Pancreas (tissue), 10 donors: ENCODE results near the gene CTSE. TPM values are rescaled to one million over a fixed set of nuclear protein-coding genes. Genes with fewer than 3 reads are reported as not detected.

Source experiments
- ATAC-seq, 4 donors: fragments of 200-7000 bp; cut with Tn5 transposase; one replicate each; pipeline versions ENCODE4 v1.8.0 to v1.9.1; 2020; ENCODE audit warnings: mild to moderate bottlenecking in 4 of 4, moderate library complexity in 4 of 4
- DNase-seq, 6 donors: peaks; one replicate each; pipeline ENCODE4 v3.0.0-alpha.2; 2020
- FAIRE-seq: peaks from 2 replicates; lab custom pipeline; 2012; peaks lifted over from hg19 to GRCh38; lab: Jason Lieb, UNC
- H3K27ac ChIP-seq, 4 donors: fragments of 200-600 bp; sonication (generic); 1 replicate in 3 of 4; 2 replicates in 1 of 4; pipeline versions ENCODE4 v1.5.0 to v1.8.0; 2020
- H3K27me3 ChIP-seq, 4 donors: fragments of 200-600 bp; one replicate each; pipeline ENCODE4 v1.8.0; 2021
- H3K36me3 ChIP-seq, 3 donors: fragments of 200-600 bp; sonication (generic) in 1 of 3; one replicate each; pipeline versions ENCODE4 v1.5.0 to v1.8.0; 2020 to 2021
- H3K4me1 ChIP-seq, 3 donors: fragments of 200-600 bp; one replicate each; pipeline ENCODE4 v1.8.0; 2021
- H3K4me3 ChIP-seq, 4 donors: fragments of 200-600 bp; sonication (generic) in 2 of 4; one replicate each; pipeline versions ENCODE4 v1.5.0 to v1.8.0; 2020 to 2021
- H3K9me3 ChIP-seq, 4 donors: fragments of 200-600 bp; one replicate each; pipeline ENCODE4 v1.8.0; 2021
- CTCF ChIP-seq, 4 donors: fragments of 200-600 bp; sonication (generic) in 3 of 4; IDR thresholded peaks; one replicate each; pipeline versions ENCODE4 v1.5.0 to v1.8.0; 2021; ENCODE audit warnings: antibody characterized with exemption in 4 of 4
- WGBS, 2 donors: extraction: QIAGEN DNeasy Blood & Tissue Kit; methylation state at CpG; one replicate each; pipeline ENCODE4 v1.1.7; 2013; 5-methylcytosine and 5-hydroxymethylcytosine counted together
- intact Hi-C, 3 donors: fragments of 100-400 bp; cut with DNase I; formaldehyde crosslinking; loops; one replicate each; pipeline versions ENCODE4 v1.11.1 to v1.14.2; 2022
- polyA plus RNA-seq, 2 donors: library from polyadenylated mRNA; stranded (reverse); fragments of 200-250 nt; gene quantifications; one replicate each; pipeline ENCODE4 v1.2.3, GENCODE V29; 2013
- total RNA-seq, 6 donors: library from RNA; stranded (reverse); fragmentation: NEBNext Ultra II Directional in 4 of 6; extraction: Animal tissue kit (Norgen Biotek cat#: 25700) in 4 of 6; gene quantifications; one replicate each; pipeline versions ENCODE4 v1.2.1 to v1.2.4, GENCODE V29; 2021 to 2023
- donor health status: healthy with polysubstance abuse.
- donor health status: DM: no; HTN: no; CAD: no; lungs with moderate emphysema.
- donor health status: DM: no; HTN: no; CAD: no.
- donor health status: control.
- donor health status: control.
- donor health status: Bipolar disorder and iron deficiency.
- donor health status: DM: yes; HTN: yes; CAD: no.
- donor health status: DM: no; HTN: no; CAD: no.
- donor health status: DM: no; HTN: no; CAD: no.
- donor health status: DM: yes; HTN: yes; CAD: no.

The CTSE gene
- total and polyA plus RNA-seq, 8 donors = 0.51 to 42.4 (median 2.6) TPM

GRCh38 chr1:206006946-206007345 is 16.7 kb downstream of the CTSE start:
- no peaks in the 10 kb centered on the region for H3K4me1 ChIP-seq
- FAIRE-seq (no peak), ATAC-seq (no peak), DNase-seq (peak in 1 of 6 donors; percentile 7)
- no peak for TF ChIP-seq CTCF (IDR thresholded peaks at IDR 0.05)
- no peaks in the 10 kb centered on the region for H3K9me3 ChIP-seq
- H3K27me3 ChIP-seq = no peaks in the 10 kb centered on the region
- intact Hi-C loops = no loop called here
- no peaks in the 10 kb centered on the region for H3K36me3 ChIP-seq
- 56 to 67% methylated on average over 4 of the region's 4 CpGs for WGBS, 2 donors
- H3K4me3 ChIP-seq = no peak overlapping the region
- no peak overlapping the region for H3K27ac ChIP-seq

- ATAC-seq (peak in 1 of 4 donors; percentile 19), DNase-seq (peak in 1 of 6 donors; percentile 45), FAIRE-seq (no peak)
- Histone ChIP-seq H3K9me3 (no peaks in the 10 kb centered on the region), H3K36me3 (no peaks in the 10 kb centered on the region), H3K27me3 (no peaks in the 10 kb centered on the region), H3K4me1 (no peaks in the 10 kb centered on the region), H3K4me3 (no peak overlapping the region), H3K27ac (peak overlapping the region in 2 of 4 donors; percentile 53 to 72)
- WGBS, 2 donors = 68 to 84% methylated on average over 8 of the region's 8 CpGs
- TF ChIP-seq CTCF (IDR thresholded peaks at IDR 0.05) = no peak
- intact Hi-C loops = no loop called here
Measured at GRCh38 chr1:206005778-206006180, 17.9 kb downstream of the CTSE start.

- H3K27me3 ChIP-seq = no peaks in the 10 kb centered on the region
- no peak for TF ChIP-seq CTCF (IDR thresholded peaks at IDR 0.05)
- no peaks in the 10 kb centered on the region for H3K36me3 ChIP-seq
- WGBS, 2 donors = 63% methylated on average over 7 of the region's 7 CpGs
- no peak overlapping the region for H3K4me3 ChIP-seq
- H3K27ac ChIP-seq = peak overlapping the region in 2 of 4 donors; percentile 53 to 72
- intact Hi-C loops = no loop called here
- H3K9me3 ChIP-seq = no peaks in the 10 kb centered on the region
- DNase-seq (peak in 1 of 6 donors; percentile 13), FAIRE-seq (no peak), ATAC-seq (peak; percentile 16 to 49 (median 38))
- no peaks in the 10 kb centered on the region for H3K4me1 ChIP-seq
Measured at GRCh38 chr1:206005234-206005633, 18.5 kb downstream of the CTSE start.

- TF ChIP-seq CTCF (IDR thresholded peaks at IDR 0.05) = no peak
- Histone ChIP-seq H3K9me3 (no peaks in the 10 kb centered on the region), H3K4me1 (no peaks in the 10 kb centered on the region), H3K4me3 (no peak overlapping the region), H3K27ac (peak overlapping the region in 2 of 4 donors; percentile 53 to 72), H3K36me3 (no peaks in the 10 kb centered on the region), H3K27me3 (no peaks in the 10 kb centered on the region)
- intact Hi-C loops = no loop called here
- peak in 1 of 6 donors; percentile 8 for DNase-seq
- WGBS, 2 donors = 67 to 69% methylated on average over 12 of the region's 12 CpGs
- ATAC-seq = peak in 1 of 4 donors; percentile 10
- FAIRE-seq = no peak
Measured at GRCh38 chr1:206004826-206005225, 18.9 kb downstream of the CTSE start.
